TTC549 (cell line): ENCODE data around the gene KANK3.
"Not testable (repeated sequence)": the region's sequence is repeated elsewhere in the genome, so short reads cannot be mapped to it uniquely, and the experiment has no call there.

Experiments used
- FAIRE-seq: peaks from 2 replicates; lab custom pipeline; 2012; peaks lifted over from hg19 to GRCh38; lab: Jason Lieb, UNC

The KANK3 gene

DNA sequence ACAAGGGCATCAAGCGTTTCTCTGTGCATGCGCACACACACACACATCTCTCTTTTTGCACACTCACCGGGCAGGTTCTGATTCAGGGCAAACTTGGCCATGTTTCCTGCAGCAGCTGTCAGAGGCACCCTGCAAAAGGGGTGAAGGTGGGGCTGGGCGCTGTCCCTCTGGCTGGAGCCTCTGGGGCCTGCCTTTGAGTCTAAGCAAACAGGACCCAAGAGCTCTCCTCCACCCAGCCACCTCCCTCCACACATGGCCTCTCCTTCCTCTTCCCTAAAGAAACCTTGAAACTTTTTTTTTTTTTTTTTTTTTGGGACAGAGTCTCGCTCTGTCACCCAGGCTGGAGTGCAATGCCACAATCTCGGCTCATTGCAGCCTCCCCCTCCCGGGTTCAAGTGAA, 5.3 kb downstream of the KANK3 start:
- FAIRE-seq = no peak

DNA sequence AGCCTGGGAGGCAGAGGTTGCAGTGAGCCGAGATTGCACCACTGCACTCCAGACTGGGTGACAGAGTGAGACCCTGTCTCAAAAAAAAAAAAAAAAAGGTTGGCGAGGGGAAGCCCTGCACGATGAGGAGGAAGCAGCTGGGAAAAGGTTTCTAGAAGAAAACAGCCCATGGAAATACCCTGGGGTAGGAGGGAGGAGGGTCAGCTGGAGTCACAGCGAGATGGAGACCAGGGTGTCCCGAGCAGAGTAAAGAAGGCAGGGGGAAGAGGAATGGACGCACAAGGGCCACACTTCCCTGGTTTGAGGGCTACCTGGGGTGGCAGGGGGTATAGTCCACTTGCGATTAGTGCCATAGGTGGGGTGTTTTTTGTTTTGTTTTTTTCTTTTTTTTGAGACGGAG, 6.4 kb downstream of the KANK3 start:
- no peak for FAIRE-seq

DNA sequence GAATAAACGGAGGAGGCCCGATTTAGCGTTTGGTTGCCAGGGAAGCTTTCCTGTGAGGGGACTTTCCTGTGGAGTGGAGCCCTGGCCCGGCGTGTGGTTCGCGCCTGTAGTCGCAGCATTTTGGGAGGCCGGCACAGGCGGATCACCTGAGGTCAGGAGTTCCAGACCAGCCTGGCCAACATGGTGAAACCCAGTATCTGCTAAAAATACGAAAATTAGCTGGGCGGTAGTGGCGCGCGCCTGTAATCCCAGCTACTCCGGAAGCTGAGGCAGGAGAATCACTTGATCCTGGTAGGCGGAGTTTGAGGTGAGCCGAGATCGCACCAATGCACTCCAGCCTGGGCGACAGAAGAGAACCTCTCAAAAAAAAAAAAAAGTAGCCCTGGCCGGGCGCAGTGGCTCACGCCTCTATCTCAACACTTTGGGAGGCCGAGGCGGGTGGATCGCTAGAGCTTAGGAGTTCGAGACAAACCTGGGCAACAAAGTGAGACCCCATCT, 6.9 kb downstream of the KANK3 start:
- no peak for FAIRE-seq

DNA sequence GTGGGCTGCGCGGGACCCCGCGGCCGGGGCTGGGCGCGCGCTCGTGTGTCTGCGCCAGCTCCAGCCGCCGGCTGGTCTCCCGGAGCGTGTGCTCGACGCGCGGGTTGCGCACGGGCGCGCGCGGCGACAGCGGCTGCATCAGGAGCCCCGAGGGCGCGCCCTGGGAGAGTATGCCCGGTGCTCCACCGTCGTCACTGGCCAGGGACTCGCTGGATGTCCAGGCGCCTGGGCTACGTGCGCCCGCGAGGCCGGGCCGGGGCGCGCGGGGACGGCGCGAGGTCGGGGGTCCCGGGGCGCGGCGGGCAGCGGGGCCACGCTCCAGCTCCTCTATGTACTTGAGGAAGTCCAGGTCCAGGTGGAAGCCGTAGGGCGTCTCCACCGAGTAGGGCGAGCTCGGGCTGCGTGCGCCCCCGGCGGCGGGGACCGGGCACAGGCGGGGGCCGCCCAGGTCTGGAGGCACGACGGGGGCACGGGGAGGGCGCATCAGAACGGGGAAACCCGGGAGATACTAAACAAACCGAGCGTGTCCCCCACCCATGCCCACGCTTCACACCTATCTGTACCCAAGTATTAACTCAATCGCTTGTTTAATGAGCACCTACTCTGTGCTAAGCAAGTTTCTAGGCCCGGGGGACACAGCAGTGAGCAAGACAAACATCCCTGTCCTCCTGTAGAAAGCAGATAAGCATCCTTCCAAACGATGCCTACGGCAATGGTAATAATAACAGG, 7.6 kb downstream of the KANK3 start:
- FAIRE-seq = no peak

DNA sequence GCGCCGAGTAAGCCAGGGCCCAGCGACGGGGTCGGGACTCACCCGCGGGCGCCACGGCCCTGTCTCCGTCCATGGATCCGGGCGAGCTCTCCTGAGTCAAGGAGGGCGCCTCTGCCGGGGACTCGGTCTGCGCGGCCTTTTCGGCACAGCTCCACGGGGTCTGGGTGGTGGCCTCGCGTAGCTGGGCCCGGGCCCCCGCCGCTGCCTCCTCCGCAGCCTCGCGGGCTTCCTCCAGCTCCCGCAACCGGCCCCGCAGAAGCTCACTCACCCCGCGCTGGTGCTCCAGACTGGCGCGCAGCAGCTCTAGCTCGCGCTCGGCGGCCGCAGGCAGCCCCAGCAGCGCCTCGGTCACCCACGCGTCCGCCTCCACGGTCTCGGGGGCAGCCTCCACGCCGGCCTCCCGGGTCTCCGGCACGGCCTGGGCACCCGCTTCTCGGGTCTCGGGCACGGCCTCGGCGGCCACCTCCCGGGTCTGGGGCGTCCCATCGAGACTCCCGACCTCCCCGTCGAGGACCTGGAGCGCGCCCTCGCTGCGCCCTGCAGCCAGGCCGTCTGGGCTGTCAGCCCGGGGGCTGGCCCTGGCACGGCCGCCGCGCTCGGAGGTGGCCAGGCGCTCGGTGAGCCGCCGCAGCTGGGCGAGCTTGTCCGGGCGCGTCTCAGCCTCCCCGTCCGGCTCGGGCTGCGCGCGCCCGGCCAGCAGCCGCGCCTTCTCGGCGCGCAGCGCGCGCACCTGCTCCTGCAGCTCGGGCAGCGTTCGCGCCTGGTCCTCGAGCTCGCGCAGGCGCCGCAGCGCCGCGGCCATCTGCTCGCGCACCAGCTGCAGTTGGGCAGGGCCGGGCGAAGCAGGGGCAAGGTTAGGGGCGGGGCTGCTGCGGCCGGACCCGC, 8.4 kb downstream of the KANK3 start:
- FAIRE-seq = no peak

DNA sequence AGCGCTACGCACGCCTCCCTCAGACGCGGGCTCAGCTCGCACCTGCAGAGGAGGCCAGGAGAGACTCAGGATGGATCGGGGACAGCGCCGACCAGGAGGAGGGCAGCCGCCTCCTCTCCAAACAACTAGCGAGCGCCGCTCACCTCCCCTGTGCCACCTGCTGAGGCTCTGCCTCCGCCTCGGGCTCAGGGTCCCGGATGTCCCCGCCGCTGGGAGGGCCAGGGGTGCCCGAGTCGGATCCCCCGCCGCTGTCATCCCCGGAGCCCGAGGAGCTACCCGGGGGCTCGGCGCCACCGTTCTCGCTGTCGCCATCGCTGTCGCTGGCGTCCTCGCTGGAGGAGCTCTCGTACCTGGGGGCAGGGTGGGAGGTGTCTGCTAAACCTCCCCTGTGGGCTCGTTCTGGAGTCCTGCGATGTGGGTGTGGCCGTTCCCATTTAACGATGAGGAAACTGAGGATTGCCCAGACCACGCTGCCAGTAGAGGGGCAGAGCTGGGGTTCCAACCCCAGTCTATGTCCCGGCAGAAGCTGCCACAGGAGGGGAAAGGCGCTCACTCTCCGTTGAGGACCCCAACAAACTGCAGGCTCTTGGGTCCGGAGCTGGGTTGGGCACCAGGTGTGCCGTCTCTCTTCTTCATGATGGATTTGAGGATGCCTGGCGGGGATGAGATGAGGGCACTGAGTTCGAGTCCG, 9.2 kb downstream of the KANK3 start:
- FAIRE-seq = no peak

DNA sequence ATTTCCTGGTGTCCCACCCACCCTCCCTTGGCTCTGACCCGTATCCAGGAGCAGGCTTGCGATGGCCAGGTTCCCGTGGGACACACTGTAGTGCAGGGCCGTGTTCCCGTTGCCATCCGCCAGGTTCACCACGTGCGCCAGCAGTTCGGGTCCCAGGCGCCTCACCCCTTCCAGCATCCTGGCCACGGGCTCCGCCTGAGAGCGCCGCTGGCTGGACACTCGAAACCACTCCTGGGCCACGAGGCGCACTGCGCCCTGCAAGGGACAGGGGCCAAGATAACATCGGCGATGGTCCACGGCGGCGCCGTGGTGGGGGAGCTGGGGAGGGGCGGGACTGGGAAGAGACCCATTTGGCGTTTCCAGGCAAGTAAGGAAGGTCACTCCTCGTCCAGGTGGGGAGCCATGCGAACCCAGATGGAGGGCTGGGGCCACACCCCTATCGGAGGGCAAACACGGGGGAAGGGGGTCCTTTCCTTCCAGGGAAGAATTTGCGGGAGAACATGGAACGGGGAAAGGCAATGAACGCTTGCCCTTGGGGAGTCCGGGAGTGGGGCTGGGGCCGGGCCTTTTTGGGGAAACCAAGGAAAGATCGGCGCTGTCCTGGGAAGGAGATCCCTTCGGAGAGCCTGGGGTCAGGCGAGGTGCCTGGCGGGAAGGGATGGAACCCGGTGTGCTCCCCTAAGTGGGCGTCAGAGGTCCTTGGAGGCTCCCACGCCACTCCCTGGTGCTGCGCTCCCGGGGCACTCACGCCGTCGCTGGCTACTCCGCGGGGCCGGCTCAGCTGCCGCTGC, 9.9 kb downstream of the KANK3 start:
- FAIRE-seq = no peak

DNA sequence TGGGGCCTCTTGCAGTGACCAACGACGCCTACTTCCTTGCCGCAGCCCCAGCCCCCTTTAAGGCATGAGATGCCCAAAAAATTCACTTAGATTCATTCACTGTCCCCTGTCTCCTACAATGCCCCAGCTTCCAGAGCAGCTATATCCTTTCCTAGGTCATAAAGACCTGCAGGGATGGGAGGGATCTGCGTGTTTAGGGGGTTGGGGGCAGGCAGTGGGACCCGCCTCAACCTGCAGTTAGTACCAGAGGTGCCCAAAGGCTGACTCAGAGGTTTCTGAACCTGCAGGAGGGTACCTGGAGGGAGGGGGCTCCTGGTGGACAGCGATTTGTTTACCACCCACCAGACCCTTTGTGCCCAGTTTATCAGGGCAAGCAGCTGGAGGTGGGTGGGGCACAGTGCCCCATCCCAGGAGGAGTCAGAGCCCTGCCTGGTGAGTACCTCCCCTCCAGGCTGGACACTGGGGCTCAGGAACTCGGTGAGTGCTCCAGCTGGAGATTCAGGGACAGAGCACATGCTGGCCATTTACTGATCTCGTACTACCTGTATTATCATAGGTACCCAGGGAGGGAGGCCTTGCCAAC, 11.7 kb downstream of the KANK3 start:
- no peak for FAIRE-seq

DNA sequence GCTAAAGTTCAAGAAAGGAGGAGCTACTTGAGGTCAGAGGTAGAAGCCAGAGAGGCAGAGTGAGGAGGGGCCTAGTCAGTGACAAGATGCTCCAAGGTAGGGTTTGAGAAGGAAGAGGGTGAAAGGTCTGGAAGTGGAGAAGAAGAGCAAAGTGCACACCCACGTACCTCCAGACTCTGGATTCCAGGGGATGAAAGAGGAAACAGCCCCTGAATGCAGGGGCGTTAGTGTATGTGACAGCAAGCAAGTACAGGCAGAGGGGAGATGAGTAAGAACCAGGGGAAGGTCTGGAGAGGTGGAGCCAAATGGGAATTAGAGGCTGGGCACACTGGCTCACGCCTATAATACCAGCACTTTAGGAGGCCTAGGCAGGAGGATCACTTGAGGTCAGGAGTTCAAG, 13.1 kb downstream of the KANK3 start:
- FAIRE-seq = no peak

DNA sequence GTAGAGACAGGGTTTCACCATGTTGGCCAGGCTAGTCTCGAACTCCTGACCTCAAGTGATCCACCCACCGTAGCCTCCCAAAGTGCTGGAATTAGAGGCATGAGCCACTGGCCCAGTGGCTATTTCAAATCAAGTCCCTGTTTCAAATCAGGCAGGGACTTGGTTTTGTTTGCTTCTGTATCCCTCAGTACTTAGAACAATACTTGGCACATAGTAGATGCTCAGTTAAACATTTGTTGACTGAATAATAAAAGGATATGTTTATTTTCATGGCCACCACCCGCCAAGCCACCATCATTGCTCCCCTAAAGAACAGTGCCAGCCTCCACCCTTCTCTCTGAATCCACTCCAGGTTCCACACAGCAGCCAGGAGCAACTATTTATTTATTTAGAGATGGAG, 17.6 kb downstream of the KANK3 start:
- no peak for FAIRE-seq

DNA sequence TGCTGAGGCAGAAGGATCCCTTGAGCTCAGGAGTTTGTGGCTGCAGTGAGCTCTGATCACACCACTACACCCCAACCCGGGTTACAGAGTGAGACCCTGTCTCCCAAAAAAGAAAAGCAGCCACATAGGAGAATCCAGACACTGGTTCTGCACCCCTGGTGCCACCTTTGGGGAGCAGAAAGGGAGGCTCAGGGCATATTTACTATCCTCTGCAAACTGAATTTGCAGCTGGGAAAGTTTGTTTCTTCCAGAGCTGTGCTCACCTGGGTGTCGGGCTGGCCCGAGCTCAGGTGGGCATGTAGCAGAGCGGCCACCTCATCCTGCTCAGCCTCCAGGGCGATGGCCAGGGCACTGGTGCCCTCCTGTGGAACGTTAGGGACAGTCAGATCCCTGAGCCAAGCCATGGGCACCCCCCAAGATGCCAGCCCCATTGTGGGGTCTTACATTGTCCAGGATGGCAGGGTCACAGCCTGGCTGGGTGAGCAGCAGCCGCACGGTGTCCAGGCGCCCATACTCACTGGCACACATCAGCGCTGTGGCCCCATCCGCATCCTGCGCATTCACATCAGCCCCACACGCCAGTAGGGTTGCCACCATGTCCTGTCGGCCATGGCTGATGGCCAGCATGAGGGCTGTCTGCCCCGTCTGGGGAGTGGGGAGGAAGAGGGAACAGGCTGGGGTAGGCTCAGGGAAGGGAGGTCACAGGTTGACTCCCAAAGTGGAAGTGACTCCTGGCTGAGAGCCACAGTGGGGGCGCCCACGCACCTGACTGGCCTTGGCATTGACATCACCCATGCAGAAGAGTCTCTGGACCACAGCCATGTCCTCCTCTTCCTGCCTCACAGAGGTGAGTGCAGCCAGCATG, 18.6 kb downstream of the KANK3 start:
- FAIRE-seq = no peak

DNA sequence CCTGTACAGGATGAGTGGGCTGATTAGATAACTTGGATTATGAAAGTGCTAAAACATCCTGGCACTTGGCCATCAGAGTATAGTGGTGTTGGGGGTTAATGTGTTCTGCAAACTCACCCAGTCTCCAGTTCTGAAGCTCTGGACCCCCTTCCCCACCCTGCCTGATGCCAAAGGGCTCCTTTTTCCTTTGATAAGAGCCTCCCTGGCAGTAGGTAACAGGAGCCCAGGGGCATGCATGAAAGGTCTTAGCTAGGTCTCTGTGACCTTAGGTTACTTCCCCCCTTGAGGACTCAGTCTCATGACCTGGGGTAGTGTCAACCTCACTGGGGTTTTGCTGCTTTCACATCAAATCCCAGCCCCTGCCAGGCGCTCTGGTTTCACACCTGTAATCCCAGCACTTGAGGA, 19.3 kb downstream of the KANK3 start:
- no peak for FAIRE-seq

DNA sequence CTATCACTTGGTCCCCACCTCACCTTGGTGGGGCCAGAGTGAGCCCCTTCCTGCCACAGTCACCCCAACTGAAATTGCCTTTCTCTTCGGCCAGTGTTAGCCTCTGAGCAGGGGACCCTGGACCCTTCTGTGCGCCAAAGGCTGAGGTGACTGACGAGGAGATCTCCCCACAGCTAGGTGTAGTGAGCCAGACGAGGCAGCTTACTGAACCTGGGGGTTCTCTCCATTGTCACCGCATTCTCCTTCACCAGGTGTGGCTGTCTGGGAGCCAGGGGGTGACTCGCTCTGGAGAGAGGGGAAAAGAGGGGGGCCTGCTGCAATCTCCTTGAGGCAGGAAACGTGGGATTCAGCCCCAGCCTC, 20.4 kb downstream of the KANK3 start:
- no peak for FAIRE-seq

DNA sequence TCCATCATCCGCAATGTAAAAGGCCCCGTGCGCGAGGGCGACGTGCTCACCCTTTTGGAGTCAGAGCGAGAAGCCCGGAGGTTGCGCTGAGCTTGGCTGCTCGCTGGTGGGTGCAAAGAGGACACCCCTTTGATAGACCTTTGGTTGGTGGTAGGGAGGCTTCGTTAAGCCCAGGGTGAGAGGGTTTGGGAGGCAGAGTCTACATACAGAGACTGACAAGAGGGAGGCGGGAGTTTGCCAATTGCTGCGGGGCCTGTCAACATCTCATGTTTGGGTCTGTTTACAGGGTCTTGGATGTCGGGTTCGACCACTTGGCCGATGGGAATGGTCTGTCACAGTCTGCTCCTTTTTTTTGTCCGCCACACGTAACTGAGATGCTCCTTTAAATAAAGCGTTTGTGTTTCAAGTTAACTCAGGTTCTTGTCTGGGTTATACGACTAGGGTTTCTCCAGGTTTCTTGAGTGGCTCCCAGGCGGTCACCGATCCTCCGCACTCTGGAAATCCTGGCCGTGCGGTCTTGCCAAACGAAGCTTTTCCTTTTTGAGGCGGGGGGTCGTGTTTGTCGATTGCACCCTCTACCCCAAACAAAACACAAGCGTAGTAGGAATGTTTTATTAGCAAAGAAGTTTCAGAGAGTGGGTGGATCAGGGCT, 20.9 kb downstream of the KANK3 start:
- no peak for FAIRE-seq

DNA sequence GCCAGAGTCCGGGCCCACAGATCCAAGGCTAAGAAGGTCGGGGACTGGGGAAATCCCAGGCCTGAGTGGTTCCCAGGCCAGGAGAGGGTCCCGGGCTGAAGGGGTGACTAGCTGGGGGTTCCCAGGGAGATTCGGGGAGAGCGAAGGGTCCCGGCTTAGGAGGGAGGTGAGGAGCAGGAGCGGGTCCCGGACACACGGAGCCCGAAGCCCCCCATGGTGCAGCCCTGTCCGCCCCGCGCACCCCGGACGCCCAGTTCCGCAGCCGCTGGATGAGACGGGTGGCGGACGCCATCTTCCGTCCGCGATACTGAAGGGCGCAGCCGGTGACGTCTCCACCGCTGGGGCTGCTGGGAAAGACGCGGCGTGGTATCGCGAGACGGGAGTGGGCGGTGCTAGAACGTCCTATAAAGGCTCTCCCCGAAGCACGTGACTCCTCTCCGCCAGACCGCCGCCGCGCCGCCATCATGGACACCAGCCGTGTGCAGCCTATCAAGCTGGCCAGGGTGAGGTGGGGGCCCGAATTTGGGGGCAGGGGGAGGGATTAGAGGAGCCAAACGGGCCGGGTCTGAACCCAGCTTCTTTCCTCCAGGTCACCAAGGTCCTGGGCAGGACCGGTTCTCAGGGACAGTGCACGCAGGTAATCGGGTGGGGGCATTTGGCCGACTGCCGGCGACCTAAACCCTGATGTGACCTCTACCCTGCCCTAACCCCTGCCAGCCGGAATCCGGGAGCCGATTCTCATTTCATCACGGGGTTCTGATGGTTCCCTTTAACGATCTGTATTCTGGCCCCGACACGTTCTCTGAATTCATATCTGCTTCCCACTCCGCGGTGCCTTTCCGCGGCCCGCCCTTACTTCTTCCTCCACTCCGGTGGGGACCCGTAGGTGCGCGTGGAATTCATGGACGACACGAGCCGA, 21.7 kb downstream of the KANK3 start, which contains the start of the genes NDUFA7 and RPS28:
NDUFA7 (minus strand) TSS at position 309 of the 919 bp plus-strand sequence; CDS start at position 292, 17 bp downstream.
RPS28 (plus strand) TSS at position 430 of the 919 bp plus-strand sequence; CDS start at position 465, 35 bp downstream.
- no peak for FAIRE-seq

DNA sequence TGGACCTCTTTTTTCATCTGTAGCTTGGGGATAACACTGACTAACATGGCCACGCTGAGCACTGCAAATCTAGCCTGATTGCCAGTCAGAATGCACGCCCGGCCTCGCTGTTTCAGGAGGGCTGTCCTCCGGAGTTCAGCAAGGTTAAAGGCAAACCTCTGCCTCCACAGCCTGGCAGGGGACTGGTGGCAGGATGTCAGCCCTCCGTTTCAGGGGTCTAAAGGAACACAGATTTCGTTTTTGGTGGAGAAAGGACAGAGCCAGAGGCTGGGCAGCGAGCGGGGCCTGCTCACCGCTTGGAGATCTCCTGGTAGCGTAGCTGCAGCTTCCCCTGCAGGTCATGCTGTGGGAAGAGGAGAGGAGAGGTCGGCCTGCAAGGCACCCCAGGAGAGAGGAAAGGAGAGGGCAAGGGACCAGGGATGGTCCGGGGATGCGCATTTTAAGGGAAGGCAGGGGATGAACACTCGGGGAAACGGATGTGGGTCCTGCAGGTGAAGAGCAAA, 22.4 kb downstream of the KANK3 start:
- no peak for FAIRE-seq

DNA sequence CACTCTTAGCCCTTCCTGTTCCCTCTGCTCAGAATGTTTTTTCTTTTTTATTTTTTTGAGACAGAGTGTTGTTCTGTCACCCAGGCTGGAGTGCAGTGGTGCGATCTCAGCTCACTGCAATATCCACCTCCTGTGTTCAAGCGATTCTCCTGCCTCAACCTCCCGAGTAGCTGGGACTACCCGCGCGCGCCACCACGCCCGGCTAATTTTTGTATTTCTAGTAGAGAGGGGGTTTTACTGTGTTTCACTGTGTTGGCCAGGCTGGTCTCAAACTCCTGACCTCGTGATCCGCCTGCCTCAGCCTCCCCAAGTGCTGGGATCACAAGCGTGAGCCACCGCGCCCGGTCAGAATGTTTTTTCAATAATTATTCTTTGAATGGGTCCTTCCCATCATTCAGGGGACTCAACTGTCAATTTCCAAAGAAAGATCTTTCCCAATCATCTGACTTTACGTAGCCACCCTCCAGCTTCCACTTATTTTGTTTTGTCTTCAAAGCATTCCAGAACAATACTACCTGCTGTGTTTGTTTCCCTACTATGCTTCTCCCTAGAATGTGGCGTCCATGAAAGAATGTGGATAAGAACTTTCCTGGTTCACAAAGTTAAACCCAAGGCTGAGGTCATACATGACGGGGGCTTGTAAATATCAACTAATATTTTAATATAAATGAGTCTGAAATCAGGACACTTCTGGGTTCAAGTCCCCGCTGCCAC, 23.1 kb downstream of the KANK3 start:
- FAIRE-seq = no peak

DNA sequence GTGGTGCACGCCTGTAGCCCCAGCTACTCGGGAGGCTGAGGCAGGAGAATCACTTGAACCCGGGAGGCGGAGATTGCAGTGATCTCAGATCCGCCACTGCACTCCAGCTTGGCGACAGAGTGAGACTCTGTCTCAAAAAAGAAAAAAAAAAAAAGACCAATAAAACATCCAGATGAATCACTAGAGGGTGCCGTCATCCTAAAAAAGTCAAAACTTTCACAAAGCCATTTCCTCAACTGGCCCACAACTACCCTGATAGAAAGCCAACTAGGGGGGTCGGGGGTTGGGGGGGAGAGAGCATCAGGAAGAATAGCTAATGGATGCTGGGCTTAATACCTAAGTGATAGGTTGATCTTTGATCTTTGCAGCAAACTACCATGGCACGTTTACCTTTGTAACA, 24.2 kb downstream of the KANK3 start:
- FAIRE-seq = not testable (repeated sequence)
